ENCODE measurements around the gene IL1RL2.

The IL1RL2 gene

GRCh38 chr2:102193074-102193473 is 6.3 kb downstream of the IL1RL2 start:
- DNase-seq (ENCODE audit: low read depth in 3 of 3, low spot score in 1 of 3): no peak

- no peak for DNase-seq (ENCODE audit: low read depth in 3 of 3, low spot score in 1 of 3)
These were observed 7.9 kb downstream of the IL1RL2 start for GRCh38 chr2:102194609-102195268.

- no peak for DNase-seq (ENCODE audit: low read depth in 3 of 3, low spot score in 1 of 3)
These were observed 10.7 kb downstream of the IL1RL2 start for GRCh38 chr2:102197389-102198137.

DNA sequence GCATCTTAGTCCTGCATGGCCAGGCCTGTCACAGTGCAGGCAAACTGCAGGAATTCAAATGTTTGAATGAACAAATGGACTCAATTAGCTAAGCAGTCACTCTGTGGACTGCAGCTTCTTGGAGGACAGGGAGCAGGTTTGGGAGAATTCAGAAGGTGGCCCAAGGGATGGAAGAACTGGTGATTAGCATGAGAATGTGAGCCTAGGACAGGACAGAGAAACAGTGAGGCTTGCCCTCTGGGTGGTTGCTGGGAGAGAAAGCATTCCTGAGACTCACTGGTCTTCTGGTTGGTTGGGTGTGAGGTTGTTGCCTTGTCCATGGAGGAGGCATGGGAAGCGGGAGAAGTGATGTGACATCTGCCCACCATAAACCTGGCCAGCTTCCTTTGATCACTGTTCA is 13.7 kb downstream of the IL1RL2 start:
- no peak for DNase-seq (ENCODE audit: low read depth in 3 of 3, low spot score in 1 of 3)

DNA sequence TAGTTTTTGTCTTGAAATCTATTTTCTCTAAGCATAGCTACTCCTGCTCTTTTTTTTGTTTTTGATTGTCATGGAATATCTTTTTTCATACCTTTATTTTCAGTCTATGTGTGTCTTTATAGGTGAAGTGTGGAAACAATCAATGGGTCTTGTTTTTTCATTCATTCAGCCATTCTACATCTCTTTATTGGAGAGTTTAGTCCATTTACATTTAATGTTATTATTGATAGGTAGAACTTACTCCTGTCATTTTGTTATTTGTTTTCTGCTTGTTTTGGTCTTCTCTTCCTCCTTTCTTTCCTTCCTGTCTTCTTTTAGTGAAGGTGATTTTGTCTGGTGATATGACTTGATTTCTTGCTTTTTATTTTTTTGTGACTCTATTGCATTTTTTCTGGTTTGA is 17.8 kb downstream of the IL1RL2 start:
- DNase-seq (ENCODE audit: low read depth in 3 of 3, low spot score in 1 of 3): no peak

GRCh38 chr2:102206666-102207341 is 20.0 kb downstream of the IL1RL2 start:
- no peak for DNase-seq (ENCODE audit: low read depth in 3 of 3, low spot score in 1 of 3)

GRCh38 chr2:102208774-102209173 is 22.0 kb downstream of the IL1RL2 start:
- DNase-seq (ENCODE audit: low read depth in 3 of 3, low spot score in 1 of 3): no peak

- no peak for DNase-seq (ENCODE audit: low read depth in 3 of 3, low spot score in 1 of 3)
These were observed 22.7 kb downstream of the IL1RL2 start for GRCh38 chr2:102209474-102209873.

- DNase-seq (ENCODE audit: low read depth in 3 of 3, low spot score in 1 of 3): no peak
These were observed 30.2 kb downstream of the IL1RL2 start for GRCh38 chr2:102217032-102217431.

DNA sequence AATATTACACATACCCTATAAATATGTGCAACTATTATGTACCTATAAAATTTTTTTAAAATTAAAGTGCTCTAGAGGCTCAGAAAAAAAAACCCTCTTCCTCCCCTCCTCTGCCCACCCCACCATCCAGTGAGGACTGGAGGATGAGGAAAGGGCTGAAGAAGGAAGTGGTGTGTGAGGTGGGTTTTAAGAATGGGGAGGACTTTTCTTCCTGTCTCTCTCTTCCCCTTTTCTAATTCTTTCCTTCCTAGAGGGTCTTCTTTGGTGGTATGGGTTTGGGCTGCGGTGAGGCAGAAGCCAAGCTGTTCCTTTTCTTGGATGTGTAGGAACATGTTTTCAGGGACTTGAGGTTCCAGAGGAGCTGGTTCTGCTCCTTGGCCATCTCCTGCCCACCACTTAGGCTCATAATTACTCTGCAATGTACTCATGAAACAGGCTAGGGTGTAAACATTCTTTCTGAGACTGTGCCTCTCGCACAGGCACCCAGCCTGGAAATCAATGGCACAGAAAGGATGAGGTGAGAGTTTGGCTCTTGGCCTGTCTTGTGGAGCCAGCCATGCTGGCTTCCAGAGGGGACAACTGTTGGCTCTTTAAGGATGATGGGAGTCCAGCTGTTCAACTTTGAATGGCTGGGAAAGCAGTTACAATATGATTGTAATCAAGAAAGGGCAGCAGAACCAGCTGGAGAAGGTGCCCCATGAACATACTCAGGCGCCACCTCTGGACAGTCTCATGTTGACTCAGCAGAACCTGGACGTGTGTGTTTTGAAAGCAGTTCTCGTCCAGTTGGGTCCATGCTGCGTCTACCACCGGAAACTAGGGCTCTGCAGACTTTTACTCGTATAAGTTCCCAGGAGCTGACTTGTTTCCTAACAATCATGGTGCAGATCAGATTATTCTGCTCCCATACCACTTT is 38.3 kb downstream of the IL1RL2 start:
- DNase-seq (ENCODE audit: low read depth in 3 of 3, low spot score in 1 of 3): no peak

DNA sequence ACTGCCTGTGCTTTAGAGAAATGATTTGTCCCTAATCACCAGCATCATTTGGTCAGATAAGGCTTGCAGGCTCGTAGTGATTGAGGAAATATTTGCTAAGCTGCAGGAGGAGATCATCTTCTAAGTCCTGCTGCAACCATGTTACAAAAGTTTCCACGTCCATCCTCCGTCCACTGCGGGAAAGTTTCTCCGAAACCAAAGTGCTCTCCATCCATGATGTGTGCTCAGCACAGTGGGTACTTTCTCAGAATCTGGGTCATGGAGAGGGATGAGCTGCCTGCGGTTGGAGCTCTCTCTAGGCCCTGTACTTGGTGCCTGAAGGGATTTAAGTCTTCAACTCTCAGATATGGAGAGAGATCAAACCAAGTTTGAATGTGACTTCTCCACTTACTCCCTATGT is 39.3 kb downstream of the IL1RL2 start:
- no peak for DNase-seq (ENCODE audit: low read depth in 3 of 3, low spot score in 1 of 3)

- no peak for DNase-seq (ENCODE audit: low read depth in 3 of 3, low spot score in 1 of 3)
These were observed 40.0 kb downstream of the IL1RL2 start for GRCh38 chr2:102226612-102227391.

GRCh38 chr2:102229141-102229769 is 42.4 kb downstream of the IL1RL2 start:
- DNase-seq (ENCODE audit: low read depth in 3 of 3, low spot score in 1 of 3): no peak

DNA sequence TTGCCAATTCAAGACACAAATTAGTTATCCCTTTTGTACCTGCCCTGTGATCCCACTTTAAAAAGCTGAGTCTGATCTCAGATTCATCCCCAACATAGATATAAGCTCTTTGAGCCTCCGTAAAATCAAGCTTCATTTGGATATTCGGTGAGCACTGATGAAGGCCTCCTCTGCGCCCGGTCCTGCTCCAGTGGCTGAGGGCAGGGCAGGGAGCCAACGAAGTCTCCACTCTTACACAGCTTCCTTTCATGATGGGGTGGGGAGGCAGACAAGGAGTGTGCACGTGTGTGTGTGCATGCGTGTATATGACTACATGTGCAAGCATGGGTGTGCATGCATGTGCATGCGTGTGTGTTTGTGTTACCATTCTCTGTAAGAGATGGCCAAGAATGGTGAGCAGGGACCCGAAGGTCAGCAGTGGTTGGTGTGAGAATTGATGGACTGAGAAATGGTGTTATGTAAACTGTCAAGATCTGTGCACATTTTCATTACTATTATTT is 43.6 kb downstream of the IL1RL2 start:
- DNase-seq (ENCODE audit: low read depth in 3 of 3, low spot score in 1 of 3): no peak

DNA sequence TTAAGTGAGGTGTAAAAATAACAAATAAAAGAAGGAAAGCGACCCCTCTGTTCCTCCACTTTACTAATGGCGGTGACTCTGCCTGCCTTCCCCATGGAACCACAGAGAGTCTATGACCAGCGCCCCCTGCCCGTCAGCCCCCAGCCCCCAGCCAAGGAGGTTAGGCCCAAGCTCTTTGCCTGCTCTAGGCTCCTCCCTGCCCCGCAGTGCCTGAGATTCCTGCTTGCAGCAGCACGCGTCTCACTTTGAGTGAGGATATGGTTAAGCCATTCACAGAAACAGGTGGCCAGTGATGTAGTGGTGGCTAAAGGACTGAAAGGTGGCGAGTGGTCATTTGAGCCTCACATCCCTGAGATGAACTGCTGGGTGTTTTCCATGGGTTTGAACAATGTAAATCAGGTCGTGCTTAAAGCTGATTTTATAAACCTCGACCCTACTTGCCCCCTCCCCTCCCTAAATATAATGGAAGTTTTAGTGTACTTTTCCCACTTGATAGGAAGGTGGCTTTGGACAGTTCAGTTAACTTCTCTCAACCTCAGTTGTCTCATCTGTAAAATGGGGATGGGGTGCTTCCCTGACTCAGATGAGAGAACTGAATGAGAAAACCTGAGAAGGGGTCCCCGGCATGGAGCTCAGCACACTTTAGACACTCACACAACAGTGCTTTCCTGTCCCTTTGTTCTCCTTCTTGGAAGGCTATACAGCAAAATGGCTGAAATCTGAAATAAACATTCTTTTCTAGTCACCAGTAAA is 46.5 kb downstream of the IL1RL2 start:
- DNase-seq (ENCODE audit: low read depth in 3 of 3, low spot score in 1 of 3): no peak

DNA sequence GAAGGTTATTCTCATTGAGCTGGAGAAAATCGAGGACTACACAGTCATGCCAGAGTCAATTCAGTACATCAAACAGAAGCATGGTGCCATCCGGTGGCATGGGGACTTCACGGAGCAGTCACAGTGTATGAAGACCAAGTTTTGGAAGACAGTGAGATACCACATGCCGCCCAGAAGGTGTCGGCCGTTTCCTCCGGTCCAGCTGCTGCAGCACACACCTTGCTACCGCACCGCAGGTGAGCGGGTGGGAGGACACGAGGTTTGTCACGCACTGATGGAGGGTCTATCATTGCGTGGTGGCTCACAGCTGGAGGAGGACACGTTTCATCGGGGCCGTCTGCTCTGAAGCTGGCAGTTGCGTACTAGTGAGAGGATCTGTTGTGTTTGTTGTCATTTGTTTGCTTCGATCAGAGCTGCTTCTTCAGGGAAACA is 48.2 kb downstream of the IL1RL2 start:
- no peak for DNase-seq (ENCODE audit: low read depth in 3 of 3, low spot score in 1 of 3)

- no peak for DNase-seq (ENCODE audit: low read depth in 3 of 3, low spot score in 1 of 3)
These were observed 48.7 kb downstream of the IL1RL2 start for GRCh38 chr2:102235491-102235890.

GRCh38 chr2:102236132-102236531 is 49.3 kb downstream of the IL1RL2 start:
- DNase-seq (ENCODE audit: low read depth in 3 of 3, low spot score in 1 of 3): no peak

DNA sequence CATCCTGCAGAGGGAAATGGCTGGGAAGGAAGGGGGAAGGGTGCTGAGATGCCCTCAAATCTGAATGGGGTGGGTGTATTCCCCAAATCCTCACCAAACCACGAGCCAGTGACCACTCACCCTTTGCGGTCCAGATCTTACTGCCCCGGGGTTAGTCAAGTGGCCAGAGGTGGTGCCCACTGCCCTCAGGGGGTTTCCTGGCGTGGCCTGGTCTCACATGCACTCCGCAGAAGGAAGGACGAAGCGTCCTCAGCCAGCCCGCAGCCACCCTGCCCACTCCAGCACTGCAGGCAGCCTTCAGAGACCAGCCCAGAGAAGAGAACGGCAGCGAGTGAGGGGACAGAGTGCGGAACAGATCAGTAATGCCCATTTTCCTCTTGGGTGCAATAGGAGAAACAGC is 50.4 kb downstream of the IL1RL2 start:
- no peak for DNase-seq (ENCODE audit: low read depth in 3 of 3, low spot score in 1 of 3)

All from stimulated activated CD4-positive, alpha-beta T cell treated with anti-CD3 and anti-CD28 coated beads, TNF-alpha, amount 100 ng/mL, for 1 hour (primary cell).